Astrocyte (in vitro differentiated cells and primary cell): ENCODE measurements around the gene ENTPD5.
"Not testable (repeated sequence)": the region's sequence is repeated elsewhere in the genome, so short reads cannot be mapped to it uniquely, and the experiment has no call there.

Experiments
- CTCF ChIP-seq: IDR thresholded peaks from 2 replicates; pipeline ENCODE4 v1.5.1; 2011; ENCODE audit warnings: low read depth, mild to moderate bottlenecking, inconsistent platforms, low read length, moderate library complexity; ENCODE audit not compliant: insufficient read depth
- EZH2 ChIP-seq: IDR thresholded peaks from 2 replicates; pipeline ENCODE4 v1.6.1; 2012; ENCODE audit warnings: mild to moderate bottlenecking, low read length, inconsistent platforms; ENCODE audit not compliant: insufficient read depth

DNA sequence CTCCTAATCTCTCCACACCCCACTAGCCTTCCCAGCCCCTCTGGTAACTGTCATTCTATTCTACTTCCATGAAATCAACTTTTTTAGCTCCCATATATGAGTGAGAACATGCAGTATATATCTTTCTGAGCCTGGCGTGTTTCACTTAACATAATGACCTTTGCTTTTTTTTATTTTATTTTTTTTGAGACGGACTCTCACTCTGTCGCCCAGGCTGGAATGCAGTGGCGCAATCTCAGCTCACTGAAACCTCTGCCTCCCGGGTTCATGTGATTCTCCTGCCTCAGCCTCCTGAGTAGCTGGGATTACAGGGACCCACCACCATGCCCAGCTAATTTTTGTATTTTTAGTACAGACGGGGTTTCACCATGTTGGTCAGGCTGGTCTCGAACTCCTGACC, 30.4 kb downstream of the ENTPD5 start:
- not testable (repeated sequence) for TF ChIP-seq CTCF, EZH2
